ENCODE results near the gene ADIPOR2. TPM values are rescaled to one million over a fixed set of nuclear protein-coding genes. Genes with fewer than 3 reads are reported as not detected.

ADIPOR2 gene
- total and polyA plus RNA-seq, 2 of the 4 experiments (the other 2 are of a cell fraction), result 20.0 to 24.9 TPM

DNA sequence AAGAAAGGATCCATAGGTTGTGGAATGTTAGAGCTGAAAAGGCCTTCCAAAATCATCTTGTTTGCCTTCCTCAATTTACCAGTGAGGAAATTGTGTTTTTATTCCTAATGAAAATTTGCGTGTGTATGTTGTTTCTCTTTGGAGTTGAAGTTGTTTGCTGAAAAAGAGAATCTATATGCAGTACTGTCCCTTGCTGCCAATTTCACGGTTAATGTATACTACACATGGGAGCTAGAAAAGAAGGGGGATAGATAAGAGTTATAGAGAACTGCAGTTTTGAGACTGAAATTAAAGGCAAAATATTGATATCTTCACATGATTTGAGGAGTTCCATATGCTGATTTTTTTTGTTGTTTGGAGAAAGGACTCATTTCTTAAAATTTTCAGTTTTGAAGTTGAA is 67.5 kb downstream of the ADIPOR2 start:
- H3K36me3 ChIP-seq (ENCODE audit: control insufficient read depth, insufficient read depth, low read length), result peaks cover 8% of the 10 kb centered on the region
- H2BK15ac ChIP-seq (ENCODE audit: low read depth, low read length), result no peak overlapping the region
- peak overlapping the region; percentile 36; the same call in 1 of the 2 replicates for H3K4me2 ChIP-seq (ENCODE audit: low read depth, low read length)
- no peaks in the 10 kb centered on the region for H3K9me3 ChIP-seq (ENCODE audit: control insufficient read depth, insufficient read depth, low read length)
- H2BK5ac ChIP-seq (ENCODE audit: low read depth, low read length, poor library complexity, severe bottlenecking), result peak overlapping the region; percentile 47
- ChIA-PET POLR2A (ENCODE audit: unreplicated experiment) (no interaction called here), CTCF (no interaction called here)
- H2BK120ac ChIP-seq (ENCODE audit: low read depth, low read length), result no peak overlapping the region
- H2BK20ac ChIP-seq (ENCODE audit: low read depth, low read length), result no peak overlapping the region; the same call in 1 of the 2 replicates
- H2AK5ac ChIP-seq (ENCODE audit: low read depth, low read length), result no peak overlapping the region
- no peak for ATAC-seq (ENCODE audit: low read depth)
- no peak for DNase-seq
- no peak overlapping the region for H3K56ac ChIP-seq (ENCODE audit: extremely low read depth, insufficient read depth, low read length)
- no peak overlapping the region for H4K91ac ChIP-seq (ENCODE audit: insufficient read depth, low read depth, low read length)
- intact Hi-C loops (cut with micrococcal nuclease), result loop anchor here (5.0 kb wide), 1 partner anchor 36 kb away; no protein-coding TSS in a partner anchor
- no CpG with 5 or more reads among the region's 2 CpGs for WGBS, 2 experiments (ENCODE audit: extremely low coverage in 2 of 2, insufficient read length in 1 of 2)
- peaks cover 2% of the 10 kb centered on the region for H3K4me1 ChIP-seq (ENCODE audit: control insufficient read depth, insufficient read depth, low read length)
- dilution Hi-C loops (cut with HindIII; ENCODE audit: low sequenced_read_pairs, unreplicated experiment), result no loop called here
- in situ Hi-C loops (cut with MboI; ENCODE audit: low sequenced_read_pairs), result no loop called here
- no peak overlapping the region for H3K4me3 ChIP-seq (ENCODE audit: insufficient read depth, low read depth, low read length)
- peak overlapping the region in 1 of 2 experiments; percentile 37; a peak in 1 of 4 replicates for H4K8ac ChIP-seq (ENCODE audit: low read depth in 2 of 2, low read length in 2 of 2)
- no TSS peak for BruUV-seq (replicated peaks)
- H3K9ac ChIP-seq (ENCODE audit: low read depth, low read length), result no peak overlapping the region
- no peak overlapping the region for H4K5ac ChIP-seq (ENCODE audit: low read depth, low read length)
- no peak for TF ChIP-seq NFE2L2 (IDR thresholded peaks at IDR 0.05; ENCODE audit: low read depth, low read length)
- TF ChIP-seq MAFK (IDR thresholded peaks at IDR 0.05; ENCODE audit: low read depth, low read length), result no peak
- no peak for TF ChIP-seq RFX5 (IDR thresholded peaks at IDR 0.05; ENCODE audit: low read depth, low read length)
- no peak for TF ChIP-seq POLR2A (IDR thresholded peaks at IDR 0.05; ENCODE audit: low read depth, low read length)
- TF ChIP-seq, protein P1, sequence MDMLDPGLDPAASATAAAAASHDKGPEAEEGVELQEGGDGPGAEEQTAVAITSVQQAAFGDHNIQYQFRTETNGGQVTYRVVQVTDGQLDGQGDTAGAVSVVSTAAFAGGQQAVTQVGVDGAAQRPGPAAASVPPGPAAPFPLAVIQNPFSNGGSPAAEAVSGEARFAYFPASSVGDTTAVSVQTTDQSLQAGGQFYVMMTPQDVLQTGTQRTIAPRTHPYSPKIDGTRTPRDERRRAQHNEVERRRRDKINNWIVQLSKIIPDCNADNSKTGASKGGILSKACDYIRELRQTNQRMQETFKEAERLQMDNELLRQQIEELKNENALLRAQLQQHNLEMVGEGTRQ (IDR thresholded peaks at IDR 0.05; ENCODE audit: low read depth, low read length), result no peak
- no peak for TF ChIP-seq FOS (IDR thresholded peaks at IDR 0.05; ENCODE audit: low read depth, low read length)
- TF ChIP-seq SMC3 (IDR thresholded peaks at IDR 0.05; ENCODE audit: low read depth, low read length), result no peak
- TF ChIP-seq, protein P2, sequence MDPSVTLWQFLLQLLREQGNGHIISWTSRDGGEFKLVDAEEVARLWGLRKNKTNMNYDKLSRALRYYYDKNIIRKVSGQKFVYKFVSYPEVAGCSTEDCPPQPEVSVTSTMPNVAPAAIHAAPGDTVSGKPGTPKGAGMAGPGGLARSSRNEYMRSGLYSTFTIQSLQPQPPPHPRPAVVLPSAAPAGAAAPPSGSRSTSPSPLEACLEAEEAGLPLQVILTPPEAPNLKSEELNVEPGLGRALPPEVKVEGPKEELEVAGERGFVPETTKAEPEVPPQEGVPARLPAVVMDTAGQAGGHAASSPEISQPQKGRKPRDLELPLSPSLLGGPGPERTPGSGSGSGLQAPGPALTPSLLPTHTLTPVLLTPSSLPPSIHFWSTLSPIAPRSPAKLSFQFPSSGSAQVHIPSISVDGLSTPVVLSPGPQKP (IDR thresholded peaks at IDR 0.05; ENCODE audit: borderline replicate concordance, low read depth, low read length), result no peak
- H2AFZ ChIP-seq (replicated peaks; ENCODE audit: low read length, poor library complexity), result no peak overlapping the region
- H4K20me1 ChIP-seq (ENCODE audit: insufficient read depth, low read length), result no peaks in the 10 kb centered on the region
- no peak overlapping the region; the same call in 1 of the 2 replicates for H3K14ac ChIP-seq (replicated peaks; ENCODE audit: low read depth, low read length)
- H3K4ac ChIP-seq (ENCODE audit: low read depth, low read length), result no peak overlapping the region; the same call in 1 of the 2 replicates
- H3K79me1 ChIP-seq (ENCODE audit: low read depth in 1 of 2, low read length in 2 of 2), result peaks cover 13 to 45% of the 10 kb centered on the region in 2 experiments
- H3K27ac ChIP-seq (ENCODE audit: insufficient read depth, low read length), result peak overlapping the region; percentile 18; the same call in 1 of the 2 replicates
- H3K9me1 ChIP-seq (ENCODE audit: insufficient read depth, low read length), result peaks cover 9% of the 10 kb centered on the region
- no peak overlapping the region for H2AK9ac ChIP-seq (replicated peaks; ENCODE audit: low read depth, low read length, poor library complexity)
- H3K18ac ChIP-seq (ENCODE audit: low read depth, low read length), result no peak overlapping the region
- no peaks in the 10 kb centered on the region for H3K27me3 ChIP-seq (ENCODE audit: control insufficient read depth, insufficient read depth, low read length)
- no peak overlapping the region for H3K23ac ChIP-seq (ENCODE audit: low read depth, low read length)
